PFSK-1 (cell line): Measurements from ENCODE around the gene PSMB7.

Experiments used
- POLR2AphosphoS5 ChIP-seq: IDR thresholded peaks from 2 replicates; pipeline ENCODE4 v1.6.1; 2012; ENCODE audit warnings: low read depth, mild to moderate bottlenecking, control low read depth, low read length, moderate library complexity
- SIN3A ChIP-seq: IDR thresholded peaks from 2 replicates; pipeline ENCODE4 v1.6.1; 2012; ENCODE audit warnings: mild to moderate bottlenecking, low read length, moderate library complexity, borderline replicate concordance; ENCODE audit not compliant: insufficient read depth
- TAF1 ChIP-seq: IDR thresholded peaks from 2 replicates; pipeline ENCODE4 v1.6.1; 2012; ENCODE audit warnings: low read length, control low read depth, borderline replicate concordance; ENCODE audit not compliant: insufficient read depth
- TF ChIP-seq, protein P1 (sequence below), 2 experiments: IDR thresholded peaks; 2 replicates each; pipeline versions ENCODE4 v1.6.1 to v1.8.0; 2011 to 2012; ENCODE audit warnings: low read depth in 2 of 2, low read length in 2 of 2, control low read depth in 1 of 2, inconsistent platforms in 1 of 2, mild to moderate bottlenecking in 1 of 2, moderate library complexity in 1 of 2; ENCODE audit not compliant: insufficient read depth in 1 of 2

DNA sequence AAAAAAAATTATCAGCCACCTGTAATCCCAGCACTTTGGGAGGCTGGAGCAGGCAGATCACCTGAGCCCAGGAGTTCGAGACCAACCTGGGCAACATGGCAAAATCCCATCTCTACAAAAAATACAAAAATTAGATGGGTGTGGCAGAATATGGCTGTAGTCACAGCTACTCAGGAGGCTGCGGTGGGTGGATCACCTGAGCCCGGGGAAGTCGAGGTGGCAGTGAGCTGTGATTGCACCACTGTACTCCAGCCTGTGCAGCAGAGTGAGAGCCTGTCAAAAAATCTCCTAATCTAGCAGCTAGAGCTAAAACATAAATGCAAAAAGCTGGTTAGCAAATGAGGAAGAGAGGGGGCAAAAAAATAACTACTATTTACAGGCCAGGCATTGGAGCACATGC lies 12.0 kb downstream of the PSMB7 start:
- TF ChIP-seq POLR2AphosphoS5 = no peak
- TF ChIP-seq TAF1 = no peak
- no peak for TF ChIP-seq SIN3A
- TF ChIP-seq, protein P1, sequence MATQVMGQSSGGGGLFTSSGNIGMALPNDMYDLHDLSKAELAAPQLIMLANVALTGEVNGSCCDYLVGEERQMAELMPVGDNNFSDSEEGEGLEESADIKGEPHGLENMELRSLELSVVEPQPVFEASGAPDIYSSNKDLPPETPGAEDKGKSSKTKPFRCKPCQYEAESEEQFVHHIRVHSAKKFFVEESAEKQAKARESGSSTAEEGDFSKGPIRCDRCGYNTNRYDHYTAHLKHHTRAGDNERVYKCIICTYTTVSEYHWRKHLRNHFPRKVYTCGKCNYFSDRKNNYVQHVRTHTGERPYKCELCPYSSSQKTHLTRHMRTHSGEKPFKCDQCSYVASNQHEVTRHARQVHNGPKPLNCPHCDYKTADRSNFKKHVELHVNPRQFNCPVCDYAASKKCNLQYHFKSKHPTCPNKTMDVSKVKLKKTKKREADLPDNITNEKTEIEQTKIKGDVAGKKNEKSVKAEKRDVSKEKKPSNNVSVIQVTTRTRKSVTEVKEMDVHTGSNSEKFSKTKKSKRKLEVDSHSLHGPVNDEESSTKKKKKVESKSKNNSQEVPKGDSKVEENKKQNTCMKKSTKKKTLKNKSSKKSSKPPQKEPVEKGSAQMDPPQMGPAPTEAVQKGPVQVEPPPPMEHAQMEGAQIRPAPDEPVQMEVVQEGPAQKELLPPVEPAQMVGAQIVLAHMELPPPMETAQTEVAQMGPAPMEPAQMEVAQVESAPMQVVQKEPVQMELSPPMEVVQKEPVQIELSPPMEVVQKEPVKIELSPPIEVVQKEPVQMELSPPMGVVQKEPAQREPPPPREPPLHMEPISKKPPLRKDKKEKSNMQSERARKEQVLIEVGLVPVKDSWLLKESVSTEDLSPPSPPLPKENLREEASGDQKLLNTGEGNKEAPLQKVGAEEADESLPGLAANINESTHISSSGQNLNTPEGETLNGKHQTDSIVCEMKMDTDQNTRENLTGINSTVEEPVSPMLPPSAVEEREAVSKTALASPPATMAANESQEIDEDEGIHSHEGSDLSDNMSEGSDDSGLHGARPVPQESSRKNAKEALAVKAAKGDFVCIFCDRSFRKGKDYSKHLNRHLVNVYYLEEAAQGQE (IDR thresholded peaks at IDR 0.05; ENCODE audit: insufficient read depth in 1 of 2, low read depth in 2 of 2, low read length in 2 of 2) = no peak
